Skeletal muscle cell (primary cell): Measurements from ENCODE around the gene STBD1.
"Not testable (repeated sequence)": the region's sequence is repeated elsewhere in the genome, so short reads cannot be mapped to it uniquely, and the experiment has no call there.

Experiments used
- DNase-seq: peaks from one replicate; pipeline ENCODE4 v3.0.0-alpha.2; 2010; ENCODE audit warnings: low read depth
- H3K4me3 ChIP-seq: 2 replicates; pipeline ENCODE4 v1.5.1; 2011; ENCODE audit warnings: low read depth, mild to moderate bottlenecking, control low read depth, low read length, moderate library complexity

Gene STBD1

DNA sequence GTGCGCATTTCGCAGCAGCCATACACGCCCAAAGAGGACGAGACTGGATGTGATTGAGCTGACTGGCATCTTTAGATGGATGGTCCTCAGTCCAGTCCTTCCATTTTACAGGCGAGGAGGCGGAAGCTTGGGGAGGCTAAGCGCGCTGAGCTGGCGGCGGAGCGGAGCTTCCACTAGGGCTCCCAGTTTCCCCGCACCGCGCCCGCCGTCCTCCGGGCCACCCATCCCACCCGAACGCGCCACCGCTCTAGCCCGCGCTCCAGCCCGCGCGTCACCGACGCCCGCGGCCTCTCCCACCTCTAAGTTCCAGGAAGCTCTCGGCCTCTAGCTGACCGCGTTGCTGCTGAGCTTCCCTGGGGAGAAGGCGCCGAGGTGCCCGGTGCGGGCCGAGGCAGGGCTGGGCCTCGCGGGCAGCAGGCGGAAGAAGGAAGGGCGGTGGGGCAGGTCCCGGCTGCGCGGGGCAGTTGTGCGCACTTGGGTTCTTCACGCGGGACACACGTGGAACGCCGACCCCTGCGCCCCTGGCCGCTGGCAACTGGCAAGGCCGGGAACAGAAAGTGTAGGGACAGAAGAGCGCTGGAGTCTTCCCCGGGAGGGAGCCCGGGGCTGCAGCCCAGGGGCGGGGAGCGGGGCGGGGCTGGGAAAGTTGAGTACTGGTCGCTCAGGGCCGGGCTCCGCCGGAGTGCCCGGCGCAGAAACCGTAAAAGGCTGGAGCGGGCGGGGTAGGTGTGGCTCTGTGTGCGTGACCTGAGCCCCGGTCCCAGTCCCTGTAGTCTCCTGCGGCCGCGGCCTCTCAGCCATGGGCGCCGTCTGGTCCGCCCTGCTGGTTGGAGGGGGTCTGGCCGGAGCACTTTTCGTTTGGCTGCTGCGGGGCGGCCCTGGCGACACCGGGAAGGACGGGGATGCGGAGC, at the start of gene STBD1:
Gene STBD1 (plus strand): TSS at position 763 of the 911 bp plus-strand sequence. CDS start 37 bp downstream, at position 800.
- no peak for DNase-seq
- peak within 1 kb of the TSS; percentile 74 for H3K4me3 ChIP-seq

DNA sequence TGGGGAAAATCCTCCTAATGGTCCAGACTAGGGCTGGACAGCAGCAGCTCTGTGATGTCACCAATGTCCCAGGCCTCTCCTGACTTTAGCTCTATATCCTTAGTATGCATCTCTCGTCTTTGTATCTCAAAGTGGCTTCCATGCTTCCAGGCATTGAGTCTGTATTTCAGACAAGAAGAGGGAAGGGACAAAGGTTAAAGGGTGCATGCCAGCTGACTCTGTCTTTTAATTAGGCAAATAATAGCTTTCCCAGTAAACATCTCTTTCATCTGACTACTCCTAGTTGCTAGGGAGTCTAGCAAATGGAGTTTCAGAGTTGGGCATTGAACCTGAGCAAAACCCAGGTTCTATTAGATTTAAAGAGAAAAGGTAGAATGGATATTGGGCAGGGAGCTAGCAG, 49.6 kb upstream of the STBD1 start:
- no peak overlapping the region for H3K4me3 ChIP-seq
- DNase-seq: no peak

DNA sequence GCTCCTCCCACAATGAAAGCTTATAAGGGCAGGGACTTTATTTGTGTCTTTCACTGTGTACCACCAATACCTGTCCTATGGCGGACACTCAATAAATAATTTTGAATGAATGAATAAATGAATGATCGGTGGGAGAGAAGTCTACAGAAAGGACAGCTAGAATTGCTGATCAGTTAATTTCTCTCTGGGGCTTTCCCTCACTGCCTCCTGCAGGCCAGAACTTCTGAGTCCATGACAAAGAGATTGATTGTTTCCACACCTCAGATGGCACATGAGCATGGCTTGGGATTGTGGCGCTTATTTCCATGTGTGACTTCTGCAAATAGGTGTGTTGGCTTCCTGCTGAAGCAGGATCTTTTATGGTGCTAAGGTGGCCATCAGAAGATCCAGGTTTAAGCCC, 48.7 kb upstream of the STBD1 start:
- DNase-seq: no peak
- no peak overlapping the region for H3K4me3 ChIP-seq

DNA sequence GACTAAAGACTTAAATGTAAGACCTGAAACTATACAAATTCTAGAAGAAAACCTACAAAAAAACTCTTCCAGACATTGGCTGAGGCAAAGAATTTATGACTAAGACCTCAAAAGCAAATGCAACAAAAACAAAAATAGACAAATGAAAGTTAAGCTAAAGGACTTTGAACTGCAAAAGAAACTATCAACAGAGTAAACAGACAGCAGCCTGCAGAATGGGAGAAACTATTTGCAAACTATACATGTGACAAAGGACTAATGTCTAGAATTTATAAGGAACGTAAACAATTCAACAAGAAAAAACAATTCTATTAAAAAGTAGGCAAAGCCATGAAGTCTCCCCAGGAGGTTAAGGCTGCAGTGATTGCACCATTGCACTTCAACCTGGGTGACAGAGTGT, 46.0 kb upstream of the STBD1 start:
- no peak for DNase-seq
- no peak overlapping the region for H3K4me3 ChIP-seq

DNA sequence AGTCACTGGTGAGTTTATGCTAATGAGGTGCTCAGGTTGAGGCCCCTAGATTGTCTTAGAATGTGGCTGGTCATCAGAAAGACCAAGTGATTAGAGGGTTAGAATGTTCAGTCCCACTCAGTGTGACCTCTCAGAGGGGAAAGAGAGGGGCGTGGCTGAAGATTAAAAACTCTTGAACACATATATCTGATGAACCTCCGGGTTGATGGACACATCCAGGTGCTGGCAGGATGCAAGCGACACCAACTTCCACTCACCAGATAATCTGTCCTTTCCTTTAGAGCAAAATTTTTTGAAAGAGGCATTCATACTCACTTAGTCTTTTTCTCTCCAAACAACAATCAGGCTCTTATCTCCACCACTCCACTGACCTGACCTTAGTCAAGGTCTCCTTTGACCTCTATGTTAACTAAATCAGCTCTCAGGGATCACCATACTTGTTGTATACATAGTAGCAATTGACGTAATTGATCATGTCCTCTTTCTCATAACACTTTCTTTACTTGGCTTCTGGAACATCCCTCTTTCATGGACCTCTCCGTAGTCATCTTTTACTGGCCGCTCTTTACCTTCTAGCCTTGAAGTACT, 40.8 kb upstream of the STBD1 start:
- H3K4me3 ChIP-seq: no peak overlapping the region
- no peak for DNase-seq

DNA sequence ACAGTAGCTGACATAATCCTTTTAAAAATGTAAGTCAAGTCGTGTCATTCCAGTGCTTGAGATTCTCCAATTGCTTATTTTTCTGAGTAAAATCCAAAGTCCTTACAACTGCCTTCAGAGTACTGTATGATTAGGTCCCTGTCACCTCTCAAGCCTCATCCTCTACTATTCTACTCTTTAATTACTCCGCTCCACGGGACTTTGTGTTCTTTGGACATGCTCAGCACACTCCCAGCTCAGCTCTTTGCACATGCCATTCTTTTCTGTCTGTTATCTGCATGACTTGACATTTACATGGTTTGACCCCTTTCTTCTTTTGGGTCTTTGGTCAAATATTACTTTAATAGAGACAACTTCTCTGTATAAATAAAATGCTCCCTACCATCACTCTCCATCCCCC, 39.9 kb upstream of the STBD1 start:
- DNase-seq: no peak
- H3K4me3 ChIP-seq: no peak overlapping the region

DNA sequence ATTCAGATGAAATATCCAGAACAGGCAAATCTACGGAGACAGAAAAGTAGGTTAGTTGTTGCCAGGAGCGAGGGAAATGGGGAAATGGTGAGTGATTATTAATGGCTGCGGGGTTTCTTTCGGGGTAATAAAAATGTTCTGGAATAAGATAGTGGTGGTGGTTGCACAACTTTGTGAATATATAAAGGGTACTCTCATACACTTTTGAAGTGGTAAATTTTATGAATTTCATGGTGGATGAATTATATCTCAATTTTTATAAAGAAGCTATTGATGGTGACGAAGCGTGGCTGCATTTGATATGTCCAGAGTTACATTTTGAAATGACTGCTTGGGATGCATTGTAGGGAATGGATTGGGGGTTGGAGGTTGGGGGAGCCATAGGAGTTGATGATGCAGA, 38.7 kb upstream of the STBD1 start:
- no peak for DNase-seq
- H3K4me3 ChIP-seq: no peak overlapping the region

DNA sequence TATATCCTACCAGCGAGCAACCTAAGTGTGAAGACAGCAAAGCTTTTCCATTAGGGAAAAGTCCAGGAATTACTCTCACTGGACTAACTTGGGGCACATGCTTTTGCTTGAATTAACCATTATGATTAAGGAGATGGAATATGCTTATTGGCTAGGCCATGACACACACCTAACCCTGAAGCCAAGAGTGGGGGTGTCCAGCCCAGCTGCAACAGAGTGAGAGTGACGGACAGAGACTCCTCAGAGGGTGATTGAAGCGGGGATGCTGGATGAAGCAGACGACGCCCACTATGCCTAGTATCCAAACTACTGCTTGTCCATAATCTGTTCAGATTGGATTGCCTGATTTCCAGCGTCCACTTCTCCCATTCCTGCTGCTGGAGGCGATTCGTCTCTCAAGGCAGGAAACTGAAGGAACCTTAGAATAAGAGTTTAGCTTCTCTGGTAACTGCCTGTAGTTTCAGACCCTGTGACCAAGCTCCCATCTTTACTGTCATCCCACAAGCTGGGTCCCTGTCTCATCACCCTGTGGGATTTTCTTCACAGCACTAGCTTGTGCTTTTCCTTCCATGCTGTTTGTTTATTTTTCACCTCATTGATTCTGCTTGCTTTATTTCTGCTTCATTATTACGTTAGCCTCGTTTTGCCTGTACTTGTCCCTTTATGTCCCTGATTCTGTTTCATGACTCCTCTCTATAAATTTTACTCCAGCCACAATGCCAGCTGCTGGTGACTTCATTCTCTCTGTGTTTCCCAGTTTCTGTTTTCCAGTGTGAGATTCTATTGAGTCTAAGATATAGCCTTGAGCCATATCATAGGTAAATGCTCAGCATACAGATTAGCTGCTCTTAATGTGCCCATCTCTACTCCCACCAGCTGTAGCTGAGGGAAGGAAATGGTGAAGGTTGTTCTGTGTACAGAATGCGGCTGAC, 36.0 kb upstream of the STBD1 start:
- H3K4me3 ChIP-seq: no peak overlapping the region
- no peak for DNase-seq

DNA sequence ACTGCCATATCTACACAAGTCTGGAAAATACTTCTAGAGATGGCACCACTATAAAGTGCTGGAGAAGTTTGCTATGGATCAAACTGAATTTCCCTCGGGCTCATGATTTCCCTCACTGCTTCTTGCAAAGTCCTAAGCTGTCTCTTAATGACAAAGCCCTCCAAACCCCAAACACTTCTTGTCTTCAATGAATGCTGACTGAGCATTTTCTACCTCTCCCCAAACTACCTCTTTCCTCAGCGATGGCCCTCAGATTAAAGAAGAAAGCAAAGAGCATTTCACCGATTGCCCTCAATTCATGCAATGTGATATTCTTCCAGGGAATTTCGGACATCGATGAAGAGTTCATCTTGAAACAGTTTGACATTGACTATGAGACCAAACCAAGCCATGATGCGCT, 35.3 kb upstream of the STBD1 start:
- H3K4me3 ChIP-seq: no peak overlapping the region
- DNase-seq: no peak

DNA sequence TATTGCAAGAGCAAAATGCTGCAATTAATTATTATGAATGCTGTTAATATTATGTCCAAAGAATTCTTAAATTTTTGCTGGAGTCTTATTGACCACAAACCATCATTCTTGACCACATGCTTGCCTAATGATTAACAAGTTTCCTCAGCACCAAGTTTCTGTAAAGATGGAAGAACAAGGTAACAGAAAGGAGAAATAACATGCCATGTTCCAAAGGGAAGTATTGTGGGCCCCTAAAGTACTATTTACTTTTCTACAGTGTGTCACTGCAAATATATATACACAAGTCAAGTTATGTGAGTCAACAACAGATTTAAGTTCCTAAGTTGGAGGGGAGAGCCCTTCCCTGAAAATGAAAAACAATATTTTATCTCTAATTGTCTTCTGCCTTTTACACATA, 34.5 kb upstream of the STBD1 start:
- DNase-seq: no peak
- H3K4me3 ChIP-seq: no peak overlapping the region

DNA sequence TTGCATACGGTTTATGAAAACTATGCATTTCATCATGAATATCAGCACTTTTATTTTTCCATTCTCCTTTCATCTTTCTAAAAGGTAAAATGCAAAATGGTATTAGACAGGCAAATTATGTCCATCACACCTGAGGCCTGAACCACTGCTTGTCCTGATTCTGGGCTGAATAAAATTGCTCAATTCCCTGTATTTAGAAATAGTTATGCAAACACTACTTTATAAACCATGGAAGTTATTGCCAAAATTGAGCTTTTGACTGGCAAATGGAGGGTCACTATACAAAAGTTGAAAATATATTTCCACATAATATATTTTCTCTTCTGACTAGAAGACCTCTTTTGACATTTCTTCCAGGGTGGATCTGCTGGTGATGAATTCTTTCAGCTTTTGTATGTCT, 34.0 kb upstream of the STBD1 start:
- DNase-seq: no peak
- no peak overlapping the region for H3K4me3 ChIP-seq

DNA sequence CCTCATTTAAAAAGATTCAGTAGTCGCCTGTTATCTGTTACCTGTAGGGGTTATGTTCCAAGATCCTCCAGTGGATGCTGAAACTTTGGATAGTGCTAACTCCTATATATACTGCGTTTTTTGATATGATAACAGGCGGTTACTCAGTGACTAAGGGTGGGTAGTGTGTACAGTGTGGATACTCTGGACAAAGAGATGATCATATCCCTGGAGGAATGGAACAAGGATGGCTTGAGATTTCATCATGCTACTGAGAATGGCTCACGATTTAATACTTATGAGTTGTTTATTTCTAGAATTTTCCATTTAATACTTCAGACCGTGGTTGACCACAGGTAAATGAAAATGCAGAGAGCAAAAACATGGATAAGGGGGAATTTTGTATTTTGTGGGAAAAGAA, 33.5 kb upstream of the STBD1 start:
- no peak for DNase-seq
- no peak overlapping the region for H3K4me3 ChIP-seq

DNA sequence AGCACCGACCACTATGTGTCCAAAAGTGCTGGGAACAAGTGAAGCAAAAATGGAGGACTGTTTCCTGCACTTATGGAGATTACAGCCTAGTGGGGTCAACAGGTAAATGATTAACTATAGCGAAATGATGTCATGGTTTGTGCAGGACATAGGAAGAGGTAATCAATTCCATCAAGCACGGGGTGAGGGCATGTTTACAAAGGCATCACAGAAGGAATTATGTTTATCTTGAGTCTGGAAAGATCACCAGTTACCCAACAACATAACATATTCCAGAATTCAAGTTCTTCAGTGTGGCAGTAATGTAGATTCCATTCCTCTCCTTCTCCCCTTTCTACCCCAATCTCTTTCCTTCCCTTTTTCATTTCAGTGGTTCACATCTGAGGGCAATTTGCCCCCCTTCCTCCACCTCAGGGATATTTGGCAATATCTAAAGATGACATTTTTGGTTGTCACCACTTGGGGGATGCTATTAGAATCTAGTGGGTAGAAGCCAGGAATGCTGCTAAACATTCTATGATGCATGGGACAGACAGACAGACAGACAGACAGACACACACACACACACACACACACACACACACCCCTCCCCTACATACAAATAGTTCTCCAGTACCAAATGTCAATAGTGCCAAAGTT, 30.9 kb upstream of the STBD1 start:
- no peak for DNase-seq
- no peak overlapping the region for H3K4me3 ChIP-seq

DNA sequence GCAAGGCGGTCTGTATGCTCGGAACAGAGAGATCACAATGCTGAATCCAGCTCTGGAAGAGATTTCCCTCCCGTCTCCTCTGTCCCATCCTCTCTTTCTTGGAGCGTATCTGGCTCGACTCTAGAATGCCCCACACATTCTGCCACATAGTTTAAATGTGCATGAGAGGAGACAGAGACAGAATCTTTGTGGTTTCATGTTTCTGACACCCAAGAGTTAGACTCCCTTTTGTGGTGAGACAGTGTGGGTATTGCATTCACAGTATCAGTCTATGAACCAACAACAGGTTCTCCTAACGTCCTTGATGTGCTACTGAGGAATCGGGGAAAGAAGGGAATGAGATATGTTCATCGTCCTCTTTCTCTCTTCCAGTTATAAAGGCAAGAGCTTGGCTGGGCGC, 29.7 kb upstream of the STBD1 start:
- no peak overlapping the region for H3K4me3 ChIP-seq
- DNase-seq: no peak

DNA sequence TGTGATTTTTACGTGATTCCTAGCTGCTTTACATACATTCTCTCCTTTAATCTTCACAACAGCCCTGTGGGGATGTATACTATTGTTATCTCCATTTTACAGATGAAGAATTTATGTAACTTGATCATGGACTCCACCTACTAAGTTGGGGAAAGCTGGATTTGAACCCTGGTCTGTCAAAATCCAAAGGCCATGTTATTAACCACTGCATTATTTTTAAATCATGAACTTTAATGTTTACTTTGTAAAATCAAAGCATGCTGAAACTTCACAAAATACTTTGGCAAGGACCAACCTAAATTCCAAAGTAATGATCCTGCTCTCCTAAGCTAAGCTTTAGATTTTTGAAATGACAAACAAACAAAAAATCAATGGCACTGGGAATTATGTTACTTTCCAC, 28.9 kb upstream of the STBD1 start:
- H3K4me3 ChIP-seq: no peak overlapping the region
- no peak for DNase-seq

DNA sequence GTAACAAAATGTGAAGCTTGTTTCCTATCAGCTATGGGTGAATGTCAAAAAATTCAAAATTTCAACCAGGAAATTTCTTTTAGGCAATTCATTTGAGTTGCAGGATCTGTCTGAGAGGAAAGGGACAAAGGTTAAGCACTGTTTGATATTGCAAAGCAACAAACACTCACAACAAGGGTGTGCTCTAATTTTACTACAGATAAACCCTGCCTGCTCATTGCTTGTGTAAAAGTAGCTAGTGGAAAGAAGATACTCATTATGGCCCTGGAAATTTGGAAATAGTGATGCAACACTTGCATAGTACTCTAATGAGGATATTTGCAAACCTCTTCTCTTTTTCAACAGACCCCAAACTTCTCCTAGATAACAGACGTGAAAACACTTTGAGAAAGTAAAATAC, 27.9 kb upstream of the STBD1 start:
- H3K4me3 ChIP-seq: no peak overlapping the region

DNA sequence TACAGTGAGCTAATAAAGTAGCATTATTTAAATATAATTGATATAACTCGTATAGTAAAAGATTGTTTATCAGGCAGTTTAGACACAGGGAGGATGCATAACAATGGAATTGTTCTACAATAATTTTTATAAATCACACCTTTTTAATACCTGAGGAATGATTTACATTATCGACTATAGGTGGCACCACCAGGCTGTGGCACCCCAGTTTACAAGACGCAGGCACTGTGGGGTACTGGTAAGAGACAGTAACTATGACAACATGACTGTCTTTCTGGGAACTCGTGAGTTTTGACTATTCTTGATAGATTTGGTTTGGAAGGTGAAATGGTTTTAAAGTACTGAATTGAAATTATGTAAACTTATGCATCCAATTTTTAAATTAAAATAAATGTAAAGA, 27.1 kb upstream of the STBD1 start:
- DNase-seq: no peak
- no peak overlapping the region for H3K4me3 ChIP-seq

More for the DNA sequence above, 27.9 kb upstream of the STBD1 start:
- no peak for DNase-seq

DNA sequence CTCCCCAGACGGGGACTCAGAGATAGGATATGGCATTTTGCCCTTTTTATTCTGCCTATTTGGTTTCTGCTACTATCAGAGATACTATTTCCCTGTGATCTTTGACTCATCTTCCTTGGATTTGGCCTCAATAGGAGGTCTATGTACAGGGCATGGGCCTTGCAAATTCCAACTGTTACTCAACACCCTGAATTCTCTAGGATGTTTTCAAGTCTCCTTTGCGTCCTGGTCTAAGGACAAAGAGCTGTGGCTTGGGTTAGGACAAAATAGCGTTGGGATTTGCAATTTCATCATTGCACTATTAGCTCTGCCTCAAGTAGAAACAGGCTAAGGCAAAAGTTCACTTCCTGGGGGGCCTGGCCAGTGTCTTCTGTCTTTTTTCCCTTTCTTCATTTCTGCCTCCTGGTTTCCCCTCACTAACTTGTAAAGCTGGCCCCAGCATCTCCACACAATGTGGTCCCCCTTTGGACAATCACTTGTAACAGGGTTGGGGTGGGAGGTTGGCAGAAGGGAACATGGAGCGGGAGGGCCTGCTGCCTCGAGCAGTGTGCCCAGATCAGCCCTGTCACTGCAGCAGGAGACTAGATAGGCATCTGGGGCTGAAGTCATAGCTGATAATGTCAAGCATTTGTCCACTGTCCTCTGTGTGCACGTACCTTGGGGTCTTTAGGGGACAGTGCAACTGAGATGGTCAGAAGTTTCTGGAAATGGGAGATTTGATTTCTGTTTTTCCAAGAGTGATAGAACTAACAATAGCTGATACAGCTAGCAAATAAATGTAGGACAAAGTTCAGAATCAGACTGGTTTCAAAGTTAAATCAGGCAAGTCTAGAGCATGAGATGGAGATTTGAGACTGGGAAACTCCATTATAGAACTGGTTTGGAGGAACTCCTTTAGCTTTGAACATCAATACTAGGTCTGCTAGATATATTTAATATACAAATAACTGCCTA, 25.8 kb upstream of the STBD1 start:
- H3K4me3 ChIP-seq: no peak overlapping the region
- no peak for DNase-seq

DNA sequence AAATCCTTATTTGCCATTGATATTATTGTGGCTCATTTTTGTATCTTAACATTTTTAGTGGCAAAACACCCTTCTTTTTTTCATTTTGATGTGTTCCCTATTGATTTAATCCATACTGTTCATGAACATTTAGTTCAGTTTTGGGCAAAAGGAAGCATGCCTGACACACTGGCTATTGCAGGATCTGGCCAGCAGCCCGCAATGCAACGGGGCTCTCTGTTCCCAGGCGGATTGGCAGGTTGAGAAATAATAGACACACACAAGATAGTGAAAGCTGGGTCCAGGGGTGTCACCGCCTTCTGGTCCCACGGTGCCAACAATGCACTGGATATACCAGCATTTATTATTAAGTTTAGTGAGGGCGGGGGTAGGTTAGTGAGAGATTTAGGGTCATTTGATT, 24.9 kb upstream of the STBD1 start:
- not testable (repeated sequence) for DNase-seq, H3K4me3 ChIP-seq
